ENCODE measurements around the gene POU2F2.

- no peak for TF ChIP-seq POLR2A (IDR thresholded peaks at IDR 0.05)
- TF ChIP-seq, protein P1, sequence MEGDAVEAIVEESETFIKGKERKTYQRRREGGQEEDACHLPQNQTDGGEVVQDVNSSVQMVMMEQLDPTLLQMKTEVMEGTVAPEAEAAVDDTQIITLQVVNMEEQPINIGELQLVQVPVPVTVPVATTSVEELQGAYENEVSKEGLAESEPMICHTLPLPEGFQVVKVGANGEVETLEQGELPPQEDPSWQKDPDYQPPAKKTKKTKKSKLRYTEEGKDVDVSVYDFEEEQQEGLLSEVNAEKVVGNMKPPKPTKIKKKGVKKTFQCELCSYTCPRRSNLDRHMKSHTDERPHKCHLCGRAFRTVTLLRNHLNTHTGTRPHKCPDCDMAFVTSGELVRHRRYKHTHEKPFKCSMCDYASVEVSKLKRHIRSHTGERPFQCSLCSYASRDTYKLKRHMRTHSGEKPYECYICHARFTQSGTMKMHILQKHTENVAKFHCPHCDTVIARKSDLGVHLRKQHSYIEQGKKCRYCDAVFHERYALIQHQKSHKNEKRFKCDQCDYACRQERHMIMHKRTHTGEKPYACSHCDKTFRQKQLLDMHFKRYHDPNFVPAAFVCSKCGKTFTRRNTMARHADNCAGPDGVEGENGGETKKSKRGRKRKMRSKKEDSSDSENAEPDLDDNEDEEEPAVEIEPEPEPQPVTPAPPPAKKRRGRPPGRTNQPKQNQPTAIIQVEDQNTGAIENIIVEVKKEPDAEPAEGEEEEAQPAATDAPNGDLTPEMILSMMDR (IDR thresholded peaks at IDR 0.05) = no peak
Observed at GRCh38 chr19:42067315-42067888, 64.8 kb downstream of the POU2F2 start.

All from uterus (tissue), 2 donors.